HL-60/S4 (cell line): ENCODE results near the gene RAB18.
"Not testable (repeated sequence)": the region's sequence is repeated elsewhere in the genome, so short reads cannot be mapped to it uniquely, and the experiment has no call there.

Experiments
- in situ Hi-C: fragments of 300-500 bp; cut with MboI; formaldehyde crosslinking; loops from 2 replicates; pipeline ENCODE4 v1.14.3; 2022; ENCODE audit warnings: low sequenced_read_pairs

Gene RAB18

DNA sequence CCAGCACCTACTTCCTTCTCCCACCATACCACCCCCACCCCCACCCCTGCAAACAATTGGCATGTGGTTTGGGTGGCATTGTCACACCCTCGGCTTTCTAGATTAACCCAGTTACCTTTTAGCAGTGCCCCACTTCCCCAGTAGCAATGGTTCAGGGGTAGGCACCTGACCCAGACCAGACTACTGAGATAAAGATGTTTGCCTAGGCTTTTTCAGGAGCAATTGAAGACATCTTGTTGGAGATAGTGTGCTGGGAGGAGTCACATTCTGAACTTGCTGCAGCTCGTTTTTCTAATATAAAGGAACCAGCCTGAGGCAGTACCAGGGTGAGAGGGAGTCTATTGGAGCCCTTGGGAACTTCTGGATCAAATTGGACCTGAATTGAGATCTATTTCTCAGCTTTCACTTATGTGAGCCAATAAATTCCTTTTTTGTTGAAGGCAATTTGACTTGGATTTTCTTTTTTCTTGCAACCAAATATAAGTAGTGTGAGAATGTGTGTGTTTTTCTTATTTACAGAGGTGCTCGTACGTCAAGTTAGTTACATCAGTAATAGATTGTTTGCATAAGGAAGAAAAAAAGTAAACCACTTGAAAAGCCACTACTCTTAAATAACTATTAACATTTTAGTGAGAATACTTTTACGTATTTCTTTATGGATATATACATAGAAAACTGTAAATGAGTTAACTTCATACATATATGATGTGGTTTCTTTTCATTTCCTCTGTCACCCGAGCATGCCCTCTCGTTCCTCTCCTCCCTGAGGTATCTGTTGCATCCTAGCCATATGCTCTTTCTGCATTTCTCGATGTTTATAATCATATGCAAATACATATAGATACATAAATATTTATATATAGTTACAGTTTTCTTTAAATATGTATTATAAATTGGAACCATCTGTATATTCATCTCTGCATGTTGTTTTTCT, 38.0 kb downstream of the RAB18 start:
- in situ Hi-C loops: no loop called here

DNA sequence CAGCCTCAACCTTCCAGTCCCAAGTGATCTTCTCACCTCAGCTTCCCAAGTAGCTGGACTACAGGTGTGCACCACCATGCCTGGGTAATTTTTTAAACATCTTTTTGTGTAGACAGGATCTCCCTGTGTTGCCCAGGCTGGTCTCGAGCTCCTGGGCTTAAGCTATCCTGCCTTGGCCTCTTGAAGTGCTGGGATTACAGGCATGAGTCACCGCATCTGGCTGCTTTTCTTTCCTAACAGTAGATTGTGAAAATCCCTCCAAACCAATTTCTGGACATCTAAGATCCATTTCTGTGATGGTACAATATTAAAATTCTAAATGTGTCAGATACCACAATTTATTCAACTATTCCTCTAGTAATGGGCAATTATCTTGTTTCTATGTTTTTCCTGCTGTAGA, 38.7 kb downstream of the RAB18 start:
- in situ Hi-C loops: no loop called here

DNA sequence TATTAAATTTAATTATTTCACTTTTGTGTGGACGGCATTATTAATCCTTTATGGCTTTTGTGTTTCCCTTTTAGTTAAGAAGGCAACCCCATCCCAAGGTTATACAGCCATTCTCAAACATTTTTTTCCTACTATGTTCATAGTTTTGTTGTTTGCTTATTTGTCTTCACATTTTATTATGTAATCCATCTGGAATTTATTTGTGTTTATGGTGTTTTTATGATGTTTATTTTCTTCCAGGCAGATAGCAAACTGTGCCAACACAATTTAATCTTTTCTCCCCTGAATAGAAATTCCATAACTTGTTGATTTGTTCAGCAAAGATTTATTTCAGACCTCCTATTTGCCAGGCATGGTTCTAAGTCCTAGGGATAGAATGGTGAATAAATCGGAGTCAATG, 42.9 kb downstream of the RAB18 start:
- in situ Hi-C loops: no loop called here

DNA sequence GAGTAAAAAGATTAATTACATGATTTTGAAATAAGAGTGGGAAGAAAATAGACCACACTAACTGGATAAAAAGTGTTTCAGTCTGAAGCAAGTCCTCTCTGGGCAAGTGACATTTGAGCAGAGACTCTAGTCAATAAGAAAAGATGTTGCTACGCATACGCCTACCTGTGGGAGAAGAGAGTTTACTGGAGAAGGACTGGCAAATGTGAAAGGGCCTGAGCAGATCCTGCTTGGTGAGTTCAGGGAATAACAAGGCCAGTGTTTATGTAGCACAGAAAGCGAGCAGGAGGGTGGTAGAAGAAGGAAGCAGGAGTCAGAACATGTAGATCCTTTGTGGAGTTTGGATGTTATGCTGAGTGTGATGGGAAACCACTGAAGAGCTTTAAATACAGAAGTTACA, 43.4 kb downstream of the RAB18 start:
- in situ Hi-C loops: no loop called here

DNA sequence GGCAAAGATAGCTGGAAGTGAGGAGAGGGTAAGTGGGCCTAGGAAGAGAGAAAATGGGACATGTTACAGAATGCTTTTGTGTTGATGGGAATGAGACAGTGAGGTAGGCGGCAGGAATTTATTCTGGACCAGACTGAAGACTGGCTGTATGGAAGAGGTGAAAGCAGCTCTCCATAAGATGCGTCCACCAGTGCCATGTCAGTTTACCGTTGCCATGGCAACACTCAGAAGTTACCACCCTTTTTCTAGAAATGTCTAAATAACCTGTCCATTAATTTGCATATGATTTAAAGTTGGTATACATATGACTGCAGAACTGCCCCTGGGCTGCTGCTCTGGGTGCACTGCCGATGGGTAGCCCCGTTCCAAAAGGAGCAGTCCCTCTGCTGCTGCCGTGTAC, 46.7 kb downstream of the RAB18 start:
- in situ Hi-C loops: no loop called here

DNA sequence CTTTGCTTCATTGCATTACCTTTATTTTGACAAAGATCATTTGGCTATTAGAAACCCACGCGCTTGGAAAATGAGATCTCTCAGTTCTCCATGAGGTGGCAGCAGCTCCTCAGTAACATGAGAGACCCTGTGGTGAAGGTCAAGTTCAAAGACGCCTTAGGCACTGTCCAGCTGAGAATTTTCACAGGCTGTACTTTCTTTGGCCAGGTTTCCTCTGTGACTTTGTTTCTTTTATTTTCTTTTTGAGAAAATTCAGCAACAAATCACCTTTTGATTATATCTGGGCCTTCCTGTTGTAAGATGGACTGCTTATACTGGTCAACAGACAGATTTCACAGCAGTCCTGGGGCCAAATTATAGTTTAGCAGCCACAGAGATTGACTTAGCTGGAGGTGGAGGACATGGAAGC, 54.5 kb downstream of the RAB18 start:
- in situ Hi-C loops: no loop called here

DNA sequence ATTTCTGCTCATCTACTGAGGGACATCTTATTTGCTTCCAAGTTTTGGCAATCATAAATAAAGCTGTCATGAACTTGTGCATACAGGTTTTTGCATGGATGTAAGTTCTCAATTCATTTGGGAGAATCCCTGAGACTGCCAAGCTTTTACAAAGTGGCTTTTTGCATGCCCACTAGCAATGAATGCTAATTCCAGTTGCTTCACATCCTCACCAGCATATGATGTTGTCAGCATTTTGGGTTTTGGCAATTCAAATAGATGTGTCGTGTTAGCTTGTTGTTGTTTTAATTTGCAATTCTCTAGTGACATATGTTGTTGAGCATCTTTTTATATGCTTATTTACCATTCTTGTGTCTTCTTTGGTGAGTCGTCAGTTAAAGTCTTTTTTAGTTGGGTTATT, 57.2 kb downstream of the RAB18 start:
- in situ Hi-C loops: no loop called here

DNA sequence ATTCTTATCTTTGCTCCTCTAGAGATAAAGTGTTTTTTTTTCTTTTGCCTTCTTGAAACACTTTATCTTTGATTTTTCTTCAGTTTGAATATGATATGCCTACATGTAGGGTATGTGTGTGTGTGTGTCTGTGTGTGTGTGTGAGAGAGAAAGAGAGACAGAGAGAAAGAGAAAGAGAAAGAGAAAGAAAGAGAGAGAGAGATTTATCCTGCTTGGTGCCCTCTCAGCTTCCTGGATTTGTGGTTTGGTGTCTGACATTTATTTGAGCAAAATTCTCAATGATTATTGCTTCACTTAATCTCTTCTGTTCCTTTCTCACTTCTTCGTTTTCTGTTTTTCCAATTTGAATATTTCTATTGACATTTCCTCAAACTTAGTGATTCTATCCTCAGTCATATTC, 60.3 kb downstream of the RAB18 start:
- in situ Hi-C loops: no loop called here

DNA sequence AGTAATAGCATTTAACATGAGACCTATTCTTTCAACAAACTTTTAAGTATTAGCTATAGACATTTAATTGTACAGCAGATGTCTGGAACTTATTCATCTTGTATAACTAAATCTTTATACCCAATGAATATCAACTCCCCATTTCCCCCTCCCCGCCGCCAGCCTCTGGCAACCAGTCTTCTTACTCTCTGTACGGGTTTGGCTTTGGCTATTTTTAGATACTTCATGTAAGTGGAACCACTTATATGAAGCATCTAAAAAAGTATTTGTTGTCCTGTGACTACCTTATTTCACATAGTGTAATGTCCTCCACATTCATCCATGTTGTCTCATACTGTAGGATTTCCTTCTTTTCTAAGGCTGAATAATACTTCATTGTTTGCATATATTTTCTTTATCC, 60.8 kb downstream of the RAB18 start:
- in situ Hi-C loops: no loop called here

DNA sequence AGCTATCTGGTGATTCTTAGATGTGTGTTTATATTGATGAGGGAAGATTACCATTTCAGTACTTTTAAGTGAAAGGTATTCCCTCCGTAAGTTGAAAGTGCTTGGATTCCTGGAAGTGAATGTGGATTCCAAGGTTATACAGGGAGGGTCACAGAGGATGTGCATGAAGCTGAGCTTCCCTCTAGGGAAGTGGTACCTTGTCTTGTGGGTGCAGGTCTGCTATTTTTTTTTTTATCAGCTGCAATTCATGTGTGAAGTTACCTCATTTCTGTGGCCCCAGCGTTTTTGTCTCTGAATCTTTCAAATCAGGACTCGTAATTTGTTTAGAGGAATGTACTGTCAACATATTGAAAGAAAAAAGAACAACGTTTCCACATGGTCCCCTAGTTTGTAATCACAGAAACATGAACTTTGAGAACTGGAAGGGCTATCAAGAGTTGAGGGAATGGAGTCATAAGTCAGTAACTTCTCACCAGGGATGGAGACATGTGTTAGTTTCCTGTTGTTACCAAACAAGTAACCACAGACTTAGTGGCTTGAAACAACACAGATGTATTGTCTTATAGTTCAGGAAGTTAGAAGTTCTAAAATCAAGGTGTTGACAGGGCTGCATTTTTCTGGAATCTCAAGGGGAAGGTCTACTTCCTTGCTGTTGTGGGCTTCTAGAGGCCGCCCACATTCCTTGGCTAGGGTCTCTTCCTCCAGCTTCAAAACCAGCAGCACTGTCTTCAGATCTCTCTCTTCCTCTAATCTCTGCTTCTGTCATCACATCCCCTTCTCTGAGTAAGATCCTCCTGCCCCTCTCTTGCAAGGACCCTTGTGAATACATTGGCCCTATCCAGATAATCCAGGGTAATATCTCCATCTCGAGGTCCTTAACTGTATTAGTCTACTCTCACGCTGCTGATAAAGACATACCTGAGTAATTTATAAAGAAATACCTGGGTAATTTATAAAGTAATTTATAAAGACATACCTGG, 64.4 kb downstream of the RAB18 start:
- in situ Hi-C loops: no loop called here

DNA sequence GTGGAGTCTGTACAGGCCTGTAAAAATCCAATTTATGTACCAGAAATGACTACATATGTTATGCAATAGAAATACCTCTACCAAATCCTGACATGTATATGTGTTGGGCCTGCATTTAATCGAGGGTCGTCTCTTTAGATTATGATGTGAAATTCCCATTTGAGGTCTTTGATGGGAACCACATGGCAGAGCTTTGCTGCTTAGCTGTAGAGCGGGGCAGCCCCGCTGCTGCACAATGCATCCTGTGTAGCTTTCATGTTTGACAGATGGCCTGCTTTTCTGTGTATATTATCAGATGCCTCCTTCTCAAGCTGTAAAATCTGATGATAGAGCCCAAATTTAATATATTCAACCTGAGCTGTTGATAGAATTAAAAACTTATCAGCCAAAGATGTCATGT, 65.8 kb downstream of the RAB18 start:
- in situ Hi-C loops: no loop called here

DNA sequence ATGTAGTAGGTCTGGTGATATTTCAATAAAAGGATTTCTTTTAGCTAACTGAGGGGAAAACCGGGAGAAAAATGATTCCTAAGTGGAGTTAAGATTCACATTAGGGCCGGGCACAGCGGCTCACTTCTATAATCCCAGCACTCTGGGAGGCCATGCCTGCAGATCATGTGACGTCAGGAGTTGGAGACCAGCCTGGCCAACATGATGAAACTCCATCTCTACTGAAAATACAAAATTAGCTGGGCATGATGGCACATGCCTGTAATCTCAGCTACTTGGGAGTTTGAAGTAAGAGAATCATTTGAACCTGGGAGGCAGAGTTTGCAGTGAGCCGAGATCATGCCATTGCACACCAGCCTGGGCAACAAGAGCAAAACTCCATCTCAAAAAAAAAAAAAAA, 72.9 kb downstream of the RAB18 start:
- in situ Hi-C loops: not testable (repeated sequence)

DNA sequence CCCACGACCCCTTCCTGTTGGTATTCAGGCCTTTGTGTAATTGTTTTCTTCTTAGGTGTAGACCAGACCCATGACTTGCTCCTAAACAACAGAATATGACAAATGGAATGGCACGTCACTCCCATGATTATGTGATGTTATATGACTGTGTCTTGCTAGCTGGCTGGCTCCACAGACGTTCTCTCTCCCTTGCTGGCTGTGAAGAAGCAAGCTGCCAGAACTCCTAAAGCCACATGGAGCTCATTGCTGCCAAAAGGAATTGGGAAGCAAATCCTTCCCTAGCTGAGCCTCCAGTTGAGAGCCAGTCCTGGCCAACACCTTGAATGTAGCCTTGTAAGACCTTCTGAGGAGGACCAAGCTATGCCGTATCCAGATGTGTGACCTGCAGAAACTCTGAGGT, 74.2 kb downstream of the RAB18 start:
- in situ Hi-C loops: no loop called here

DNA sequence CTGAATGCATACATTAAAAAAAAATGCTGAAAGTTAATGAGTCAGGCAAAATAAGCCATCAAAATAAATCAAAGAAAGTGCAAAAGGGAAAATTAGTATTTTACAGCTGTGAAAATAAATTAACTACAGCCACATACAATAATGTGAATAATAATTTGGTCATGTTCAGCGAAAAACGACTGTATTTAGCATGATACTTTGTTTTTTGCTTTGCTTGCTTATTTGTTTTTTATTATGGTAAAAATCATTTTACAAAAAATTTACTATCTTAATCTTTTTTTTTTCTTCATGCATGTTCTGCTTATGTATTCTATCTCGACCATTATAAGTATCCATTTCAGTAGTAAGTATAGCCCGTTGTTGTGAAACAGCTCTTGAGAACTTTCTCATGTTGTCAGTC, 77.1 kb downstream of the RAB18 start:
- in situ Hi-C loops: no loop called here

DNA sequence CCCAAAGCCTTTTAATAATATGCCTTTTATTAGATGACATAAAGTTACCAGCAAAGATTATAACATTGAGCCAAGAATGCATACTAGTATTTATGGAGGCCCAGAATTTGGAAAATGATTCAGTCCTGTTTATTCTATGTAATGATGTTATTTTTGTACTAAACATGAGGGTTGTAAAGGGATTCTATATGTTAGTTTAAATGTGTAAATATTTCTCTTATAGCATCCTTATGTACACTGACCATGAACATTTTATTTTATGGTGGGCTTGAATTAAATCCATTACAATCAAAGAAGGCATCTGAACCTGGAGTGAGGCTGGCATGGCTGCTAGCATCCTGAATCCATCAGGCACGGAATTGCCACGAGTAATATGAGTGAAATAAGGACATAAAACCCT, 80.2 kb downstream of the RAB18 start:
- in situ Hi-C loops: no loop called here
